NT2/D1 (cell line): ENCODE measurements around the gene RING1.

Experiments used
- DNase-seq: peaks from one replicate; pipeline ENCODE4 v3.0.0-alpha.2; 2011; ENCODE audit warnings: low read depth, low spot score
- H3K27me3 ChIP-seq: 2 replicates; pipeline ENCODE4 v1.6.0; 2011; ENCODE audit warnings: mild to moderate bottlenecking; ENCODE audit not compliant: insufficient read length, insufficient read depth
- H3K36me3 ChIP-seq: 2 replicates; pipeline ENCODE4 v1.6.1; 2011; ENCODE audit warnings: mild to moderate bottlenecking, low read length, mixed read lengths; ENCODE audit not compliant: insufficient read depth, insufficient read length
- H3K4me1 ChIP-seq: 2 replicates; pipeline ENCODE4 v1.5.1; 2011; ENCODE audit not compliant: insufficient read depth, insufficient read length
- H3K4me3 ChIP-seq: 2 replicates; pipeline ENCODE4 v1.5.1; 2011; ENCODE audit warnings: low read depth; ENCODE audit not compliant: insufficient read length
- H3K9ac ChIP-seq: 2 replicates; pipeline ENCODE4 v1.6.0; 2011; ENCODE audit warnings: low read depth; ENCODE audit not compliant: insufficient read length
- H3K9me3 ChIP-seq: 2 replicates; pipeline ENCODE4 v1.5.1; 2011; ENCODE audit warnings: mild to moderate bottlenecking, low read length; ENCODE audit not compliant: insufficient read depth
- SUZ12 ChIP-seq: IDR thresholded peaks from 2 replicates; pipeline ENCODE4 v1.6.1; 2011; ENCODE audit not compliant: insufficient read length, insufficient read depth; ENCODE audit errors: extremely low read depth
- YY1 ChIP-seq: IDR thresholded peaks from 2 replicates; pipeline ENCODE4 v1.6.1; 2011; ENCODE audit not compliant: insufficient read length, insufficient read depth
- ZNF274 ChIP-seq: IDR thresholded peaks from 2 replicates; pipeline ENCODE4 v1.6.1; 2011; ENCODE audit warnings: mild to moderate bottlenecking, low read depth, low read length

Gene RING1

GRCh38 chr6:33164665-33165373, 43.5 kb upstream of the RING1 start:
- H3K4me3 ChIP-seq = no peak overlapping the region
- H3K36me3 ChIP-seq = no peaks in the 10 kb centered on the region
- no peaks in the 10 kb centered on the region for H3K9me3 ChIP-seq
- TF ChIP-seq ZNF274 = no peak
- no peak for TF ChIP-seq YY1
- no peak for TF ChIP-seq SUZ12
- H3K4me1 ChIP-seq = peaks cover 2% of the 10 kb centered on the region
- no peak overlapping the region for H3K9ac ChIP-seq
- no peak for DNase-seq
- H3K27me3 ChIP-seq = peaks cover 8% of the 10 kb centered on the region

DNA sequence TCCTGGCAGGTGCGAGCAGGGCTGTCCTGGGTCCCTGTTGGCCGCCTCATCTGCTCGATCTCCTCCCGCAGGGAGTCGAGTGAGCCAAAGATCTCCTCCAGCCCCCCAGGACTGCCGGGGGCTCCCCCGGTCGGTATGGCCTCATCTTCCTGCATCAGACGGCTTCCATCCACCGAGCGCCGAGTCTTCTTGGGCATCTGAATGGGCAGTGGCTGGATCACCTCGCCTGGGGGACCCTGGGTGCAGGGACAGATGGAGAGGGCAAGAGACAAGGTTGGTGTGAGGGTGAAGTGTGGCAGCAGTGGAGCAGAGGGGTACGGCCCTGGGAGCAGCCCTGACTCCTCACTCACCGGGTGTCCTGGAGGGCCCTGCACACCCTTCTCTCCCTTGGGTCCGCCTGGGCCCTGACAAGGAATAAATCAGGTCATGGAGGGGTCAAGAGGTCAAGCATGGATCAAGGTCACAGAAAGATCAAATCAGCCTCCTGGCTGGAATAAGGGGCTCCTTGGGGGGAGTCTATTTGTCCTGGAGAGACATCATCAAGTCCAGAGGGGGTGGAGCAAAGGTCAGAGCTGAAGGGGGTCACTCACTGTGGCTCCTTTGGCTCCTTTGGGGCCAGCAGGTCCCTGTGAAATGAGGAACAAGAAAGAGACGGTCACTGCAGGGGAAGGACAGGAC, 42.6 kb upstream of the RING1 start:
- peaks cover 8% of the 10 kb centered on the region for H3K27me3 ChIP-seq
- peaks cover 2% of the 10 kb centered on the region for H3K4me1 ChIP-seq
- H3K9ac ChIP-seq = no peak overlapping the region
- H3K9me3 ChIP-seq = no peaks in the 10 kb centered on the region
- H3K4me3 ChIP-seq = no peak overlapping the region
- DNase-seq = no peak
- TF ChIP-seq YY1 (no peak), SUZ12 (no peak), ZNF274 (no peak)
- H3K36me3 ChIP-seq = no peaks in the 10 kb centered on the region

GRCh38 chr6:33166363-33166762, 41.9 kb upstream of the RING1 start:
- Histone ChIP-seq H3K9ac (no peak overlapping the region), H3K36me3 (no peaks in the 10 kb centered on the region), H3K9me3 (no peaks in the 10 kb centered on the region), H3K4me1 (peaks cover 2% of the 10 kb centered on the region), H3K27me3 (peaks cover 8% of the 10 kb centered on the region), H3K4me3 (no peak overlapping the region)
- no peak for DNase-seq
- TF ChIP-seq ZNF274 (no peak), YY1 (no peak), SUZ12 (no peak)

GRCh38 chr6:33166811-33167210, 41.5 kb upstream of the RING1 start:
- no peaks in the 10 kb centered on the region for H3K9me3 ChIP-seq
- no peaks in the 10 kb centered on the region for H3K36me3 ChIP-seq
- H3K27me3 ChIP-seq = peaks cover 7% of the 10 kb centered on the region
- TF ChIP-seq YY1 (no peak), SUZ12 (no peak), ZNF274 (no peak)
- no peak overlapping the region for H3K4me3 ChIP-seq
- no peak overlapping the region for H3K9ac ChIP-seq
- peaks cover 2% of the 10 kb centered on the region for H3K4me1 ChIP-seq
- no peak for DNase-seq

- no peaks in the 10 kb centered on the region for H3K36me3 ChIP-seq
- H3K27me3 ChIP-seq = no peaks in the 10 kb centered on the region
- H3K9ac ChIP-seq = no peak overlapping the region
- no peak for TF ChIP-seq YY1
- TF ChIP-seq ZNF274 = no peak
- no peak for TF ChIP-seq SUZ12
- DNase-seq = no peak
- no peaks in the 10 kb centered on the region for H3K9me3 ChIP-seq
- H3K4me3 ChIP-seq = no peak overlapping the region
- H3K4me1 ChIP-seq = no peaks in the 10 kb centered on the region
These were observed 40.7 kb upstream of the RING1 start for GRCh38 chr6:33167374-33168283.

DNA sequence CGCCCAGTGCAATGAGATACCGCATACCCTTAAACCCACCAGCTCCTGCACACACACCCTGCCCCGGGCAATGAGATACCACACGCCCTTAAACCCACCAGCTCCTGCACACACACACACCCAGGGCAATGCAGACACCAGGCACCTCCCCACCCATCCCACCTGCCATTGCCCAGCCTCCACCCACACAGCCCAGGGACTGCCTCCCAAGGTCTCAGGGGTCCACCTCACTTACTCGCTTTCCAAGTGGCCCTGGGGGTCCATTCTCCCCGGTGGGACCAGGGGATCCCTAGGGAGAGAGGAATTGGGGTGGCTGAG, 40.1 kb upstream of the RING1 start:
- H3K27me3 ChIP-seq = no peaks in the 10 kb centered on the region
- no peaks in the 10 kb centered on the region for H3K36me3 ChIP-seq
- H3K4me3 ChIP-seq = no peak overlapping the region
- no peak for TF ChIP-seq SUZ12
- no peak for TF ChIP-seq YY1
- TF ChIP-seq ZNF274 = no peak
- no peaks in the 10 kb centered on the region for H3K4me1 ChIP-seq
- no peak overlapping the region for H3K9ac ChIP-seq
- H3K9me3 ChIP-seq = no peaks in the 10 kb centered on the region
- DNase-seq = no peak

DNA sequence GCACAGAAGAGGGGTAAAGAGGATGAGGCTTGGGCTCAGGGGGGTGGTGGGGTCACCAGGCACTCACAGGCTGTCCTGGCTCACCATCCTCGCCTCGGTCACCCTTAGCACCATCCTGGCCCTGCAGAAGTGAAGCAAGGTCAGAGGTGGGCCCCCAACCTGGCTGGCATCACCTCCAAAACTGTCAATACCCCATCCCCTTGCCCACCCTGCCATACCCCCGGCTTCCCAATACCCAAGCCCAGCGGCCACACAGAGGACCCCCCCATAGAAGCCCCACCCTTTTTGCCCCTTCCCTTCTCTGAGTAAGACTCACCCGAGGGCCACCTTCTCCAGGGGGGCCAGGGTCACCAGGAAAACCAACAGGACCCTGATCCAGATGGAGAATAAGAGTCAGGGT, 39.7 kb upstream of the RING1 start:
- H3K36me3 ChIP-seq = no peaks in the 10 kb centered on the region
- no peaks in the 10 kb centered on the region for H3K4me1 ChIP-seq
- no peaks in the 10 kb centered on the region for H3K9me3 ChIP-seq
- no peak overlapping the region for H3K9ac ChIP-seq
- no peak overlapping the region for H3K4me3 ChIP-seq
- no peaks in the 10 kb centered on the region for H3K27me3 ChIP-seq
- DNase-seq = no peak
- TF ChIP-seq ZNF274 (no peak), SUZ12 (no peak), YY1 (no peak)
